Activated CD4-positive, alpha-beta T cell treated with anti-CD3 and anti-CD28 coated beads for 1 hour (primary cell): ENCODE data around the gene TAAR9.
"Not testable (repeated sequence)": the region's sequence is repeated elsewhere in the genome, so short reads cannot be mapped to it uniquely, and the experiment has no call there.

ENCODE experiments used
- DNase-seq: peaks from one replicate; pipeline ENCODE4 v3.0.0-alpha.2; 2020

TAAR9 gene

DNA sequence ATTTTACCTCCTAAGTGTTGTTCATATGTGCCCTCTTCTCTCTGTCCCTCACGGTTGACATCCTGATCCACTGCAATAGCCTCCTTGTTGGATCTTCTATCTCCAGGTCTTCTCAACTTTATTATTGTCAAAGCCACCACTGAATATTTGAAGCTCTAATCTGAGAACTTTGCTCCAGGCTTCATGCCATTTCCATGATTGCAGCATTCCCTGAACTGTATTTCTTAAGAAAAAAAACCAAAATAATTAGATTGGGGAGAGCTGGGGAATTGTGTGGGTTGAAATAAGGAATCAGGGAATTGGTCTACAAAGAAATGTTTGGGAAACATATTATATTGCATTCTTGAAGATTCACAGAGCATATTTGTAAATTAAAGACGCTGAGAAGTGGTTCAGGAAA is 22.7 kb upstream of the TAAR9 start:
- DNase-seq: no peak

GRCh38 chr6:132520953-132521352 is 17.1 kb upstream of the TAAR9 start:
- no peak for DNase-seq

GRCh38 chr6:132524646-132525045 is 13.4 kb upstream of the TAAR9 start:
- DNase-seq: no peak

GRCh38 chr6:132525866-132526265 is 12.2 kb upstream of the TAAR9 start:
- DNase-seq: no peak

GRCh38 chr6:132526461-132526860 is 11.6 kb upstream of the TAAR9 start:
- DNase-seq: no peak

DNA sequence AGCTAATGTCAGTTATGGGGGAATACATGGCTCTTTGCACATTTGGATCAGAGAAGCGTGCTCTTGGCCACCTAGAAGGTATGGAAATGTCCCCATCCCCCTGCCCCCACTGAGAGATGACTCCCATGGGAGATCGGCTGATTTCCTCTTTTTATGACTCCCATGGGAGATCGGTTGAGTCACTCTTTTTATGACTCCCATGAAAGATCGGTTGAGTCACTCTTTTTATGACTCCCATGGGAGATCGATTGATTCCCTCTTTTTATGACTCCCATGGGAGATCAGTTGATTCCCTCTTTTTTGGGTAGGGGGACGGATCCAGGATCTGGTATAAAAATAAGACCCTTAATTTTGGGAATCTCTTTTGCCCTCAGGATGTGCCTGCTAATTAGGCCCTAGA is 10.3 kb upstream of the TAAR9 start:
- no peak for DNase-seq

GRCh38 chr6:132530293-132530974 is 7.6 kb upstream of the TAAR9 start:
- DNase-seq: peak; percentile 36

GRCh38 chr6:132534546-132534945 is 3.5 kb upstream of the TAAR9 start:
- not testable (repeated sequence) for DNase-seq

DNA sequence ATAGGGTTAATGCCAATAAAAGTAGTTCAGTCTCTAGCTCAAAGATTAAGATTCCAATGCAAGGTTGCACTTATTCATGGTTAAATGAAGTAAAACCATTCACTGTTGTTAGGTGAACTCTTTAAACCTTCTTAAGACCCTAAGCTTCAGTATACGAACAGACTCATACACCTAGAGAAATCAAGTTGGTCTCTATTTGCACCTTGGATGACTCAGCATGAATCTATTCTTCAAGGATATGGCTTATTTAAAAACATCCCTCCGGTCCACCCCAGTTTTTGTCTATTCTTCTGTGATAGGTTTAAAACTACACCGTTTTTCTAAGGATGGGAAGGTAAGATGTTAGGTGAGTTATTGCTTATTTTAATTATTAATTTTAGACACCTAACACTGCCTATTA is 932 bp upstream of the TAAR9 start:
- no peak for DNase-seq

GRCh38 chr6:132544826-132545225 is 6.7 kb downstream of the TAAR9 start:
- DNase-seq: no peak

GRCh38 chr6:132548746-132549463 is 10.8 kb downstream of the TAAR9 start:
- no peak for DNase-seq

- no peak for DNase-seq
These were observed 13.1 kb downstream of the TAAR9 start for GRCh38 chr6:132551214-132551613.

- no peak for DNase-seq
These were observed 14.3 kb downstream of the TAAR9 start, which contains the start of gene TAAR8 for GRCh38 chr6:132552372-132552771. Gene TAAR8, plus strand, starts transcription at chr6:132552672. Its CDS starts 21 bp downstream, at chr6:132552693.

DNA sequence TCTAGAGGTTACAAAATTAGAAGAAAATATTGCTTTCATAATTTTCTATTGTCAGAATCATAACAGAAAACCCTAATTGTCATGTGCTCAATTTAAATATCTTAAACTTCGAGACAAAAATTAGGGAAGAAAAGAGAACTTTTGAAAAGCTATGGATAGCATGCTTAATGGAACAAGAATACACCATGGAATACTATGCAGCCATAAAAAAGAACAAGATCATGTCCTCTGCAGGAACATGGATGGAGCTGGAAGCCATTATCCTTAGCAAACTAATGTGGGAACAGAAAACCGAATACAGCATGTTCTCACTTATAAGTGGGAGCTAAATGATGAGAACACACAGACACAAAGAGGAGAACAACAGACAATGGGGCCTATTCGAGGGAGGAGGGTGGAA is 22.0 kb downstream of the TAAR9 start:
- DNase-seq: not testable (repeated sequence)

DNA sequence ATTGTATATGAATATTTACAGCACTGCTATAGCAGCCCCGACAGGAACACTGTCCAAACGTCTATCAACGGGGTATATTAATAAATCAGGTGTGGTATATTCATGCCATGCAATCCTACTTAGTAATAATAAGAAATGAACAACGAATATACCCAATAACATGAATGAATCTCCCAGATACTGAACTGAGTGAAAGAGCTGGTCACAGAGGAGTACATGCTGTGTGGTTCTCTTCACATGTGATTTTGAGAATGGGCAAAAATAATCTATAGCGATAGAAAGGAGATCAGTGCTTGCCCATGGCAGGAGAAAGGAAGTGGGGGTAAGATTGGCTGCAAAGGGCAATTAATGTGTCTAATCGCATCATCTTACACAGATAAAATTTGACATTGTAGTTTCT is 28.3 kb downstream of the TAAR9 start:
- DNase-seq: no peak

GRCh38 chr6:132567566-132567965 is 29.5 kb downstream of the TAAR9 start:
- DNase-seq: no peak

DNA sequence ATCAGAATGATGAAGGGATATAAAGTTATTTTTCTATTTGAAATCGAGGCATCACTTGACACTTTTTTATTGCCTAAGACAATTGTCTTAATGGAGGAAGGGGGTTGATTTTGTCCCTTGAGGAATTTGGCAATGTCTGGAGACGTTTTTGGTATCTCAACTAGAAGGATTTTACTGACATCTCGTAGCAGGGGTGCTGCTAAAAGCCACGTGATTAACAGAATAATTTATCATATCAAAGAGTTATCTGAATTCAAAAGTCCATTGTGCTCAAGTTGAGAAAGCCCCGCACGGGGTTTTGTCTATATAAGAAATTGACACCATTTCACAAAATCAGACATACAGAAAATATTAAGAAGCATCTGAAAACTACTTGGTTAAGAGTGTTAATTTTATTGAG is 30.5 kb downstream of the TAAR9 start:
- no peak for DNase-seq

DNA sequence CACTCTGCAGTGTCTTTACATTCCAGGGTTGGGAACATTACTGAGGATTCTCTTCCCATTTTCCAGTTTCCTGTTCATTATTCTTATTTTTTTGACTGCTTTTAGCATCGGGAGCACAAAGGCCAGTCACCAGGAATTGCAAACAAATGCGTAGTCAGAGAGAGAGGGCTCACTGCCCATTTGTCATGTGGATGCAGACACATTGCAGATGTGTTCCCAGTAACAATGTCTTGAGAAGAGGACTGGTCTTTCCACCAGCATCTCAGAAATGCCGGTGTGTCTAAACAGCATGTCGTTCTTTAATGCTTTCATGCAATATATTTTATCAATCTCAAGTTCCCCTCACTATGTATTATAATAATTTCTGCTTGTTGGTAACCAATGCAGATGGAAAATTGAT is 31.1 kb downstream of the TAAR9 start:
- no peak for DNase-seq

GRCh38 chr6:132570221-132570777 is 32.2 kb downstream of the TAAR9 start, which contains the start of gene TAAR6:
Gene TAAR6, plus strand, starts transcription at chr6:132570322. Its CDS starts 0 bp downstream, at chr6:132570322.
- no peak for DNase-seq

DNA sequence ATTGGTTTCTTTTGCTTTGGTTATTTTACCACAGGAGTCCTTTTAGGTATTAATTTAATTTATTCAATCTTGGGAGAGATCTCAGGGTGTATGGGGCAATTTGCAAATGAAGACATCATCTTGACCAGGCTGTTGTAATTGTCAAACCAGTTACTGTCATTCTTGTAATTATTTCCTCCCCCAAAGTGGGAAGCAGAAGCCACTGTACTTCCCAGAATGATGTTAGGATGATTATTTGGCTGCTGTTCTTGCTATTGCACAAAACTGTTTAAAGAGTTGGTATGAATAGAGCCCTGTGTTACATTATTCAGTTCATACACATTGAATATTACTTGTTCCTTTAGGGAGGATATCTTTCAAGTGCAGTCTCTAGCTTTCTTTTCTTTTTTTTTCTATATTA is 33.7 kb downstream of the TAAR9 start:
- no peak for DNase-seq

GRCh38 chr6:132584698-132585097 is 46.6 kb downstream of the TAAR9 start:
- no peak for DNase-seq

GRCh38 chr6:132587424-132587823 is 49.3 kb downstream of the TAAR9 start:
- DNase-seq: no peak
